HCT116 (cell line): Measurements from ENCODE around the gene SYNRG. TPM values are rescaled to one million over a fixed set of nuclear protein-coding genes. Genes with fewer than 3 reads are reported as not detected.

Source experiments
- ATAC-seq: fragments of 200-7000 bp; cut with Tn5 transposase; 2 replicates; pipeline ENCODE4 v1.9.1; 2020; ENCODE audit warnings: mild to moderate bottlenecking, moderate library complexity
- BruUV-seq: library from RNA; stranded (reverse); fragments of 400-500 nt; replicated peaks from 2 replicates; lab custom pipeline; 2021; lab: Mats Ljungman, UMichigan
- CTCF ChIA-PET: fragments of 300-600 bp; sonication (Branson Sonifier 250); formaldehyde crosslinking; loops from one replicate; lab custom pipeline; 2021; ENCODE audit warnings: antibody characterized with exemption; lab: Charles Lee
- POLR2A ChIA-PET: fragments of 300-600, 350-600 bp; sonication (Branson Sonifier 250); formaldehyde crosslinking; loops from one replicate; lab custom pipeline; 2021; ENCODE audit warnings: antibody characterized with exemption; lab: Charles Lee
- RAD21 ChIA-PET, 2 experiments: fragments of 300-600 bp; sonication (Branson Sonifier 250); formaldehyde crosslinking; loops; one replicate each; lab custom pipeline; 2023; ENCODE audit warnings: low total read pairs in 2 of 2; ENCODE audit not compliant: uncharacterized antibody in 2 of 2, unreplicated experiment in 2 of 2, low non-redundant PET in 1 of 2; lab: Charles Lee
- DNase-seq: peaks from one replicate; pipeline ENCODE4 v3.0.0-alpha.2; 2010; ENCODE audit warnings: low read depth, low spot score
- H2AFZ ChIP-seq: fragments of 200-600 bp; shearing (Covaris generic), sonication (generic); 2 replicates; pipeline ENCODE4 v1.6.1; 2017; ENCODE audit warnings: low read depth, mixed run types, mixed read lengths, antibody characterized with exemption, low read length; ENCODE audit not compliant: poor library complexity, severe bottlenecking
- H3K27ac ChIP-seq: 2 replicates; pipeline ENCODE4 v1.5.1; 2012; ENCODE audit warnings: low read depth, low read length
- H3K27me3 ChIP-seq: fragments of 200-600 bp; sonication (generic); 2 replicates; pipeline ENCODE4 v1.6.1; 2016; ENCODE audit warnings: mixed run types, low read length, mixed read lengths; ENCODE audit not compliant: insufficient read depth
- H3K36me3 ChIP-seq, 2 experiments: fragments of 200-500 bp in 1 of 2; fragments of 200-600 bp in 1 of 2; sonication (Bioruptor generic) in 1 of 2; sonication (generic) in 1 of 2; 2 replicates each; pipeline versions ENCODE4 v1.5.1 to v1.6.1; 2014 to 2016; ENCODE audit warnings: low read length in 2 of 2, inconsistent platforms in 1 of 2, mixed read lengths in 1 of 2, mixed run types in 1 of 2; ENCODE audit not compliant: insufficient read depth in 2 of 2, control insufficient read depth in 1 of 2
- H3K4me1 ChIP-seq, 2 experiments: fragments of 200-600 bp in 1 of 2; sonication (generic) in 1 of 2; 2 replicates each; pipeline versions ENCODE4 v1.5.1 to v1.6.1; 2012 to 2017; ENCODE audit warnings: low read length in 2 of 2, inconsistent platforms in 1 of 2, mild to moderate bottlenecking in 1 of 2, mixed read lengths in 1 of 2, mixed run types in 1 of 2, moderate library complexity in 1 of 2; ENCODE audit not compliant: insufficient read depth in 2 of 2, control insufficient read depth in 1 of 2
- H3K4me2 ChIP-seq: fragments of 200-600 bp; sonication (generic); 2 replicates; pipeline ENCODE4 v1.6.1; 2017; ENCODE audit warnings: mixed run types, low read length, mixed read lengths
- H3K4me3 ChIP-seq, 2 experiments: fragments of 200-600 bp in 1 of 2; sonication (generic) in 1 of 2; replicated peaks in 1 of 2; 2 replicates each; pipeline ENCODE4 v1.5.1; 2011 to 2016; ENCODE audit warnings: low read length in 2 of 2, control low read depth in 1 of 2, low read depth in 1 of 2, mild to moderate bottlenecking in 1 of 2, mixed read lengths in 1 of 2, mixed run types in 1 of 2
- H3K79me2 ChIP-seq: fragments of 200-600 bp; sonication (generic); 2 replicates; pipeline ENCODE4 v1.6.1; 2017; ENCODE audit warnings: mild to moderate bottlenecking, mixed run types, low read length, moderate library complexity, mixed read lengths; ENCODE audit not compliant: insufficient read depth
- H3K9ac ChIP-seq: fragments of 200-600 bp; sonication (generic); 2 replicates; pipeline ENCODE4 v1.6.1; 2016; ENCODE audit warnings: low read length, mixed read lengths
- H3K9me2 ChIP-seq: fragments of 200-600 bp; sonication (generic), shearing (Covaris generic); 2 replicates; pipeline ENCODE4 v1.6.1; 2017; ENCODE audit warnings: mixed run types, mild to moderate bottlenecking, moderate library complexity; ENCODE audit not compliant: insufficient read depth
- H3K9me3 ChIP-seq, 2 experiments: fragments of 200-500 bp in 1 of 2; fragments of 200-600 bp in 1 of 2; sonication (Bioruptor generic) in 1 of 2; sonication (generic) in 1 of 2; 2 replicates each; pipeline ENCODE4 v1.6.1; 2014 to 2017; ENCODE audit warnings: low read length in 2 of 2, mixed read lengths in 2 of 2, inconsistent platforms in 1 of 2, low read depth in 1 of 2, mild to moderate bottlenecking in 1 of 2, mixed run types in 1 of 2, moderate library complexity in 1 of 2; ENCODE audit not compliant: control insufficient read depth in 1 of 2, insufficient read depth in 1 of 2
- H4K20me1 ChIP-seq: fragments of 200-600 bp; sonication (generic), shearing (Covaris generic); 2 replicates; pipeline ENCODE4 v1.6.1; 2017; ENCODE audit warnings: mixed run types, mild to moderate bottlenecking, moderate library complexity; ENCODE audit not compliant: insufficient read depth
- CEBPB ChIP-seq: IDR thresholded peaks from 2 replicates; pipeline ENCODE4 v1.6.1; 2012; ENCODE audit warnings: low read depth
- CTCF ChIP-seq, 3 experiments: fragments of 200-600 bp in 1 of 3; sonication (generic) in 1 of 3; IDR thresholded peaks in 2 of 3; conservative IDR thresholded peaks in 1 of 3; 2 replicates each; pipeline ENCODE4 v1.5.1; 2012 to 2017; ENCODE audit warnings: low read depth in 2 of 3, low read length in 2 of 3, antibody characterized with exemption in 1 of 3, borderline replicate concordance in 1 of 3, control low read depth in 1 of 3, mild to moderate bottlenecking in 1 of 3, mixed read lengths in 1 of 3, mixed run types in 1 of 3, moderate library complexity in 1 of 3; ENCODE audit not compliant: insufficient read depth in 1 of 3
- ELF1 ChIP-seq: IDR thresholded peaks from 2 replicates; pipeline ENCODE4 v1.6.1; 2012; ENCODE audit warnings: low read depth, borderline replicate concordance
- FOSL1 ChIP-seq: IDR thresholded peaks from 2 replicates; pipeline ENCODE4 v1.6.1; 2012; ENCODE audit warnings: low read depth
- REST ChIP-seq: IDR thresholded peaks from 2 replicates; pipeline ENCODE4 v1.6.1; 2012; ENCODE audit warnings: low read depth
- SIN3A ChIP-seq: IDR thresholded peaks from 2 replicates; pipeline ENCODE4 v1.6.1; 2012; ENCODE audit warnings: low read depth
- SRF ChIP-seq: IDR thresholded peaks from 2 replicates; pipeline ENCODE4 v1.6.1; 2012; ENCODE audit warnings: low read depth
- TCF7L2 ChIP-seq: IDR thresholded peaks from 2 replicates; pipeline ENCODE4 v1.7.0; 2011; ENCODE audit warnings: borderline replicate concordance, inconsistent platforms; ENCODE audit not compliant: insufficient read depth, insufficient read length; ENCODE audit errors: extremely low read depth
- YY1 ChIP-seq: IDR thresholded peaks from 2 replicates; pipeline ENCODE4 v1.6.1; 2011; ENCODE audit warnings: low read length, low read depth, moderate library complexity, mild to moderate bottlenecking; ENCODE audit not compliant: insufficient replicate concordance; ENCODE audit errors: extremely low read depth
- ZBTB33 ChIP-seq: IDR thresholded peaks from 2 replicates; pipeline ENCODE4 v1.6.1; 2011; ENCODE audit warnings: mild to moderate bottlenecking, low read length, moderate library complexity; ENCODE audit not compliant: insufficient replicate concordance; ENCODE audit errors: extremely low read depth
- ZFX ChIP-seq: fragments of 450-650 bp; IDR thresholded peaks from 2 replicates; pipeline ENCODE4 v1.6.1; 2017
- ZNF274 ChIP-seq: fragments of 200-500 bp; sonication (Bioruptor generic); IDR thresholded peaks from 2 replicates; pipeline ENCODE4 v1.6.1; 2014; ENCODE audit warnings: mild to moderate bottlenecking, low read depth, low read length, inconsistent platforms
- intact Hi-C: fragments of 100-400 bp; cut with micrococcal nuclease; formaldehyde crosslinking; loops from 2 replicates; pipeline ENCODE4 v1.10.0; 2022
- total RNA-seq: library from RNA; stranded (reverse); gene quantifications from one replicate; pipeline ENCODE4 v1.2.1, GENCODE V29; 2021; ENCODE audit not compliant: unreplicated experiment

SYNRG gene
- total RNA-seq, 1 experiment from 2014 or later = 23.8 TPM

- peaks cover 55% of the 10 kb centered on the region for H3K79me2 ChIP-seq
- ChIA-PET RAD21 (no interaction called here), POLR2A (no interaction called here), CTCF (interaction anchor here (1.3 kb wide), 1 partner anchor 137 kb away, joined by 3 read pairs; no protein-coding TSS in a partner anchor)
- intact Hi-C loops = no loop called here
- peaks cover 6% of the 10 kb centered on the region in 2 experiments; a peak in 2 of 4 replicates for H3K36me3 ChIP-seq
- H3K4me3 ChIP-seq = no peak overlapping the region
- no peak overlapping the region for H2AFZ ChIP-seq
- no peaks in the 10 kb centered on the region for H3K27me3 ChIP-seq
- ATAC-seq (no peak), DNase-seq (no peak)
- peaks cover 0 to 3% of the 10 kb centered on the region in 2 experiments; a peak in 1 of 4 replicates for H3K4me1 ChIP-seq
- TF ChIP-seq ELF1 (no peak), SRF (no peak), YY1 (no peak)
- H3K27ac ChIP-seq = no peak overlapping the region
- H3K9me2 ChIP-seq = no peaks in the 10 kb centered on the region
- H3K9ac ChIP-seq = no peak overlapping the region
- BruUV-seq = no TSS peak
- no peaks in the 10 kb centered on the region for H3K9me3 ChIP-seq
- H4K20me1 ChIP-seq = no peaks in the 10 kb centered on the region
- H3K4me2 ChIP-seq = no peak overlapping the region
Observed at GRCh38 chr17:37510056-37510455, 99.2 kb downstream of the SYNRG start.

- Histone ChIP-seq H2AFZ (no peak overlapping the region), H3K9me2 (no peaks in the 10 kb centered on the region), H3K4me3 (no peak overlapping the region), H3K27me3 (no peaks in the 10 kb centered on the region), H3K9ac (no peak overlapping the region), H3K27ac (no peak overlapping the region), H3K36me3 (no peaks in the 10 kb centered on the region; a peak in 1 of 4 replicates), H3K4me2 (no peak overlapping the region), H3K79me2 (peaks cover 84% of the 10 kb centered on the region), H4K20me1 (no peaks in the 10 kb centered on the region), H3K9me3 (no peaks in the 10 kb centered on the region), H3K4me1 (peaks cover 0 to 3% of the 10 kb centered on the region in 2 experiments; a peak in 1 of 4 replicates)
- BruUV-seq = no TSS peak
- ChIA-PET CTCF (interaction anchor here (0.6 to 1.7 kb wide), 4 partner anchors 13 to 134 kb away, joined by 3 to 5 read pairs (median 3); no protein-coding TSS in a partner anchor), RAD21 (no interaction called here), POLR2A (no interaction called here)
- DNase-seq = no peak
- intact Hi-C loops = no loop called here
- ATAC-seq = no peak
- TF ChIP-seq ZNF274 (no peak), REST (no peak), ZBTB33 (no peak), CTCF (IDR thresholded peaks at IDR 0.05 in 2 of 3, conservative IDR thresholded peaks at IDR 0.05 in 1 of 3; ENCODE audit: borderline replicate concordance in 1 of 3, insufficient read depth in 1 of 3, low read depth in 2 of 3, low read length in 2 of 3) (no peak), TCF7L2 (no peak), CEBPB (no peak), ZFX (no peak), FOSL1 (no peak), ELF1 (no peak), SIN3A (no peak)
Observed at GRCh38 chr17:37507111-37507510, 102.1 kb downstream of the SYNRG start.
